Measurements from ENCODE around the gene FN1.

Gene FN1

DNA sequence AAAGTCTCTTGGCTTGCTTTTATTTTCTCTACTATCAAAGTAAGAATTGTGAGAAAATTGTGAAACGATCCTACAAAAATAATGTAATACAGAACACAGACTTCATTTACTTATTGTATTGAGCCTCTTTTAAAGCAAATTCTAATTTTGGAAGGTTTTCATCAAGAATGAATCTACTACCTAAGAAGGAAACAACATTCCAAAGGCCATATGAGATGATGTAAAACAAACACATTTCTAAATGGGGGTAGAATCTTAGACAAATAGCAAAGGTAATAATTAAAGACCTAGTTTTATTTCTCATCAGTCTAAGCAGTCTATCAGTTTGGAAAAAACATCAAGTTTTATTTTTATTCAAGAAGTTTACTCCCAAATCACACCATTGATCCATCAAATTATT, 20.6 kb downstream of the FN1 start:
- H3K4me1 ChIP-seq (ENCODE audit: control insufficient read depth, insufficient read depth, low read length), result no peaks in the 10 kb centered on the region
- no peaks in the 10 kb centered on the region; the same call in 1 of the 2 replicates for H3K9me3 ChIP-seq (ENCODE audit: control insufficient read depth, insufficient read depth, low read depth, low read length)
- H3K4me3 ChIP-seq (ENCODE audit: low read depth, low read length), result no peak overlapping the region
- POLR2A ChIA-PET, result no interaction called here
- H3K27ac ChIP-seq (ENCODE audit: extremely low read depth, low read depth, low read length), result no peak overlapping the region
- peaks cover 22 to 47% of the 10 kb centered on the region in 2 experiments for H3K36me3 ChIP-seq (ENCODE audit: control insufficient read depth in 2 of 2, insufficient read depth in 1 of 2, low read length in 2 of 2)
- TF ChIP-seq, protein P1, sequence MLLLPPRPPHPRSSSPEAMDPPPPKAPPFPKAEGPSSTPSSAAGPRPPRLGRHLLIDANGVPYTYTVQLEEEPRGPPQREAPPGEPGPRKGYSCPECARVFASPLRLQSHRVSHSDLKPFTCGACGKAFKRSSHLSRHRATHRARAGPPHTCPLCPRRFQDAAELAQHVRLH (tag by site-specific recombination; IDR thresholded peaks at IDR 0.05), result no peak
- TF ChIP-seq ZNF324 (tag by site-specific recombination; IDR thresholded peaks at IDR 0.05), result no peak
- CTCF ChIA-PET, result no interaction called here

DNA sequence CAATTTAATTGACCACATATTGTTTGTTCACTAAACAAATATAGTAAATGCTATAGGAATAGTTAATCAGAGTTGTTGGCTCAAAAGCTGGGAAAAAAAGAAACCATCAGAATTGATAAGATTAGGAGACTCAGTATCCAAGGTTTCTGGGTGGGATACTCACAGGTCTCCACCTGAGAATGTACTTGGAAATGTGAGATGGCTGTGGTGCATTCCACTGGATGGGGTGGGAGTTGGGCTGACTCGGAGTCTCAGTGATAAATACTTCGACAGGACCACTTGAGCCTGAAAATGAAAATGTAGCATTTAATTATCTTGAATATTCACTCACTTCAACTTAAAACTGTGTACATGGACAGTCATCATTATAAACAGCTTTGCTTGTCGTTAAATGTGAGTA, 21.2 kb downstream of the FN1 start:
- H3K4me3 ChIP-seq (ENCODE audit: low read depth, low read length), result no peak overlapping the region
- TF ChIP-seq ZBTB17 (tag by site-specific recombination; IDR thresholded peaks at IDR 0.05) (no peak), ZNF223 (tag by site-specific recombination; IDR thresholded peaks at IDR 0.05) (no peak), SALL2 (tag by site-specific recombination; IDR thresholded peaks at IDR 0.05; ENCODE audit: borderline replicate concordance) (no peak), ZBTB7A (tag by site-specific recombination; IDR thresholded peaks at IDR 0.05; ENCODE audit: low read depth) (no peak), ZNF302 (tag by site-specific recombination; IDR thresholded peaks at IDR 0.05; ENCODE audit: low read depth) (no peak), ZSCAN16 (tag by site-specific recombination; IDR thresholded peaks at IDR 0.05) (no peak), CTCF (tag by site-specific recombination; IDR thresholded peaks at IDR 0.05) (no peak)
- ChIA-PET CTCF (interaction anchor here (1.0 kb wide), 1 partner anchor 13 kb away, joined by 3 read pairs; no protein-coding TSS in a partner anchor), POLR2A (no interaction called here)
- peaks cover 16 to 47% of the 10 kb centered on the region in 2 experiments for H3K36me3 ChIP-seq (ENCODE audit: control insufficient read depth in 2 of 2, insufficient read depth in 1 of 2, low read length in 2 of 2)
- no peak overlapping the region for H3K27ac ChIP-seq (ENCODE audit: extremely low read depth, low read depth, low read length)
- H3K9me3 ChIP-seq (ENCODE audit: control insufficient read depth, insufficient read depth, low read depth, low read length), result no peaks in the 10 kb centered on the region; the same call in 1 of the 2 replicates
- no peaks in the 10 kb centered on the region for H3K4me1 ChIP-seq (ENCODE audit: control insufficient read depth, insufficient read depth, low read length)

- TF ChIP-seq SETDB1 (IDR thresholded peaks at IDR 0.05; ENCODE audit: insufficient read length, low read length), result no peak
- TF ChIP-seq RBAK (tag by site-specific recombination; IDR thresholded peaks at IDR 0.05), result no peak
- TF ChIP-seq ZNF16 (tag by site-specific recombination; IDR thresholded peaks at IDR 0.05; ENCODE audit: low read depth), result no peak
- TF ChIP-seq ZNF571 (tag by site-specific recombination; IDR thresholded peaks at IDR 0.05), result no peak
- ChIA-PET CTCF (interaction anchor here (1.0 kb wide), 1 partner anchor 13 kb away, joined by 3 read pairs; no protein-coding TSS in a partner anchor), POLR2A (no interaction called here)
- peaks cover 13 to 51% of the 10 kb centered on the region in 2 experiments for H3K36me3 ChIP-seq (ENCODE audit: control insufficient read depth in 2 of 2, insufficient read depth in 1 of 2, low read length in 2 of 2)
- no peak overlapping the region for H3K4me3 ChIP-seq (ENCODE audit: low read depth, low read length)
- H3K9me3 ChIP-seq (ENCODE audit: control insufficient read depth, insufficient read depth, low read depth, low read length), result no peaks in the 10 kb centered on the region; the same call in 1 of the 2 replicates
- H3K4me1 ChIP-seq (ENCODE audit: control insufficient read depth, insufficient read depth, low read length), result no peaks in the 10 kb centered on the region
- H3K27ac ChIP-seq (ENCODE audit: extremely low read depth, low read depth, low read length), result no peak overlapping the region
These were observed 21.9 kb downstream of the FN1 start for GRCh38 chr2:215413974-215414373.

- Histone ChIP-seq H3K4me1 (ENCODE audit: control insufficient read depth, insufficient read depth, low read length) (no peaks in the 10 kb centered on the region), H3K36me3 (ENCODE audit: control insufficient read depth in 2 of 2, insufficient read depth in 1 of 2, low read length in 2 of 2) (peaks cover 18 to 50% of the 10 kb centered on the region in 2 experiments), H3K4me3 (ENCODE audit: low read depth, low read length) (no peak overlapping the region), H3K27ac (ENCODE audit: extremely low read depth, low read depth, low read length) (no peak overlapping the region), H3K9me3 (ENCODE audit: control insufficient read depth, insufficient read depth, low read depth, low read length) (no peaks in the 10 kb centered on the region; the same call in 1 of the 2 replicates)
- POLR2A ChIA-PET, result no interaction called here
- CTCF ChIA-PET, result no interaction called here
- no peak for TF ChIP-seq GFI1B (tag by site-specific recombination; IDR thresholded peaks at IDR 0.05)
- TF ChIP-seq ZNF140 (tag by site-specific recombination; IDR thresholded peaks at IDR 0.05), result no peak
- no peak for TF ChIP-seq ZNF549 (tag by site-specific recombination; IDR thresholded peaks at IDR 0.05)
- no peak for TF ChIP-seq HOXA7 (CRISPR knock-in tag; IDR thresholded peaks at IDR 0.05; ENCODE audit: borderline replicate concordance)
- TF ChIP-seq, protein P2, sequence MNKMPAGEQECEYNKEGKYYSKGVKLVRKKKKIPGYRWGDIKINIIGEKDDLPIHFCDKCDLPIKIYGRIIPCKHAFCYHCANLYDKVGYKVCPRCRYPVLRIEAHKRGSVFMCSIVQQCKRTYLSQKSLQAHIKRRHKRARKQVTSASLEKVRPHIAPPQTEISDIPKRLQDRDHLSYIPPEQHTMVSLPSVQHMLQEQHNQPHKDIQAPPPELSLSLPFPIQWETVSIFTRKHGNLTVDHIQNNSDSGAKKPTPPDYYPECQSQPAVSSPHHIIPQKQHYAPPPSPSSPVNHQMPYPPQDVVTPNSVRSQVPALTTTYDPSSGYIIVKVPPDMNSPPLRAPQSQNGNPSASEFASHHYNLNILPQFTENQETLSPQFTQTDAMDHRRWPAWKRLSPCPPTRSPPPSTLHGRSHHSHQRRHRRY (tag by site-specific recombination; IDR thresholded peaks at IDR 0.05), result no peak
- TF ChIP-seq HOXC10 (CRISPR knock-in tag; IDR thresholded peaks at IDR 0.05), result no peak
- TF ChIP-seq ZNF37A (tag by site-specific recombination; IDR thresholded peaks at IDR 0.05), result no peak
- no peak for TF ChIP-seq ZNF654 (tag by site-specific recombination; IDR thresholded peaks at IDR 0.05; ENCODE audit: low read depth)
- TF ChIP-seq ZSCAN4 (tag by site-specific recombination; IDR thresholded peaks at IDR 0.05), result no peak
- no peak for TF ChIP-seq ZNF341 (tag by site-specific recombination; IDR thresholded peaks at IDR 0.05; ENCODE audit: low read depth)
- TF ChIP-seq, protein P3, sequence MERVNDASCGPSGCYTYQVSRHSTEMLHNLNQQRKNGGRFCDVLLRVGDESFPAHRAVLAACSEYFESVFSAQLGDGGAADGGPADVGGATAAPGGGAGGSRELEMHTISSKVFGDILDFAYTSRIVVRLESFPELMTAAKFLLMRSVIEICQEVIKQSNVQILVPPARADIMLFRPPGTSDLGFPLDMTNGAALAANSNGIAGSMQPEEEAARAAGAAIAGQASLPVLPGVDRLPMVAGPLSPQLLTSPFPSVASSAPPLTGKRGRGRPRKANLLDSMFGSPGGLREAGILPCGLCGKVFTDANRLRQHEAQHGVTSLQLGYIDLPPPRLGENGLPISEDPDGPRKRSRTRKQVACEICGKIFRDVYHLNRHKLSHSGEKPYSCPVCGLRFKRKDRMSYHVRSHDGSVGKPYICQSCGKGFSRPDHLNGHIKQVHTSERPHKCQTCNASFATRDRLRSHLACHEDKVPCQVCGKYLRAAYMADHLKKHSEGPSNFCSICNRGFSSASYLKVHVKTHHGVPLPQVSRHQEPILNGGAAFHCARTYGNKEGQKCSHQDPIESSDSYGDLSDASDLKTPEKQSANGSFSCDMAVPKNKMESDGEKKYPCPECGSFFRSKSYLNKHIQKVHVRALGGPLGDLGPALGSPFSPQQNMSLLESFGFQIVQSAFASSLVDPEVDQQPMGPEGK (tag by site-specific recombination; IDR thresholded peaks at IDR 0.05), result no peak
These were observed 22.4 kb downstream of the FN1 start for GRCh38 chr2:215413484-215413777.
